Mammary epithelial cell (primary cell): ENCODE results near the gene WWP2.

Source experiments
- EZH2 ChIP-seq: IDR thresholded peaks from 2 replicates; pipeline ENCODE4 v1.6.1; 2012; ENCODE audit warnings: low read length, inconsistent platforms, borderline replicate concordance
- TF ChIP-seq, protein P1 (sequence below), 2 donors: IDR thresholded peaks in 1 of 2; conservative IDR thresholded peaks in 1 of 2; 2 replicates each; pipeline ENCODE4 v1.5.1; 2011 to 2012; ENCODE audit warnings: inconsistent platforms in 2 of 2, low read length in 2 of 2, mild to moderate bottlenecking in 2 of 2, control low read depth in 1 of 2, low read depth in 1 of 2; ENCODE audit not compliant: insufficient read depth in 1 of 2; ENCODE audit errors: extremely low read depth in 1 of 2

DNA sequence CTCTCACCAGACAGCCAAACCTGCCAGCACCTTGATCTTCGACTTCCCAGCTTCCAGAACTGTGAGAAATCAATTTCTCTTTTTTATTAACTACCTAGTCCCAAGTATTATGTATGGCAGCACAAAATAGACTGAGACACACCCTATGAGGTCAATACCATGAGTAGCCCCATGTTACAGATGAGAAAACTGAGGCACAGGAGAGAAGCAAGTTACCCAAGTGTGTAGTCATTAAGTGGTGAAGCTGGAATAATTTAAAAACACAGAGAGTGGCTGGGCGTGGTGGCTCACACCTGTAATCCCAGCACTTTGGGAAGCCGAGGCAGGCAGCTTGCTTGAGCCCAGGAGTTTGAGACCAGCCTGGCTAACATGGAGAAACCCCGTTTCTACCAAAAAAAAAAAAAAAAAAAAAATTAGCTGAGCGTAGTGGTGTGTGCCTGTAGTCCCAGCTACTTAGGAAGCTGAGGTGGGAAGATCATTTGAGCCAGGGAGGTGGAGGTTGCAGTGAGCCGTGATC is 40.6 kb upstream of the WWP2 start:
- TF ChIP-seq EZH2: no peak
- TF ChIP-seq, protein P1, sequence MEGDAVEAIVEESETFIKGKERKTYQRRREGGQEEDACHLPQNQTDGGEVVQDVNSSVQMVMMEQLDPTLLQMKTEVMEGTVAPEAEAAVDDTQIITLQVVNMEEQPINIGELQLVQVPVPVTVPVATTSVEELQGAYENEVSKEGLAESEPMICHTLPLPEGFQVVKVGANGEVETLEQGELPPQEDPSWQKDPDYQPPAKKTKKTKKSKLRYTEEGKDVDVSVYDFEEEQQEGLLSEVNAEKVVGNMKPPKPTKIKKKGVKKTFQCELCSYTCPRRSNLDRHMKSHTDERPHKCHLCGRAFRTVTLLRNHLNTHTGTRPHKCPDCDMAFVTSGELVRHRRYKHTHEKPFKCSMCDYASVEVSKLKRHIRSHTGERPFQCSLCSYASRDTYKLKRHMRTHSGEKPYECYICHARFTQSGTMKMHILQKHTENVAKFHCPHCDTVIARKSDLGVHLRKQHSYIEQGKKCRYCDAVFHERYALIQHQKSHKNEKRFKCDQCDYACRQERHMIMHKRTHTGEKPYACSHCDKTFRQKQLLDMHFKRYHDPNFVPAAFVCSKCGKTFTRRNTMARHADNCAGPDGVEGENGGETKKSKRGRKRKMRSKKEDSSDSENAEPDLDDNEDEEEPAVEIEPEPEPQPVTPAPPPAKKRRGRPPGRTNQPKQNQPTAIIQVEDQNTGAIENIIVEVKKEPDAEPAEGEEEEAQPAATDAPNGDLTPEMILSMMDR (conservative IDR thresholded peaks at IDR 0.05 in 1 of 2, IDR thresholded peaks at IDR 0.05 in 1 of 2; ENCODE audit: extremely low read depth in 1 of 2, insufficient read depth in 1 of 2, low read depth in 1 of 2, low read length in 2 of 2): no peak
